RWPE1 (cell line): ENCODE measurements around the gene CEND1.

ENCODE experiments used
- CTCF ChIA-PET: fragments of 350-600 bp; sonication (Branson Sonifier 250); formaldehyde crosslinking; extraction: SDS; loops from one replicate; lab custom pipeline; 2021; lab: Yijun Ruan, JAX
- POLR2A ChIA-PET: fragments of 400-600 bp; formaldehyde crosslinking; extraction: SDS; loops from one replicate; lab custom pipeline; 2020; ENCODE audit warnings: antibody characterized with exemption; ENCODE audit not compliant: low non-redundant PET; lab: Yijun Ruan, JAX
- DNase-seq: peaks from one replicate; pipeline ENCODE4 v3.0.0; 2012; ENCODE audit warnings: low spot score
- H3K27ac ChIP-seq: fragments of 450-650 bp; 2 replicates; pipeline ENCODE4 v1.5.1; 2017
- CTCF ChIP-seq: fragments of 450-650 bp; conservative IDR thresholded peaks from 2 replicates; pipeline ENCODE4 v1.5.1; 2017; ENCODE audit warnings: low read depth, mild to moderate bottlenecking

CEND1 gene

GRCh38 chr11:824942-825341 is 35.1 kb upstream of the CEND1 start:
- ChIA-PET POLR2A (no interaction called here), CTCF (no interaction called here)
- H3K27ac ChIP-seq = no peak overlapping the region; the same call in 1 of the 2 replicates
- DNase-seq = no peak
- TF ChIP-seq CTCF = no peak

GRCh38 chr11:824292-824880 is 34.5 kb upstream of the CEND1 start:
- ChIA-PET POLR2A (no interaction called here), CTCF (no interaction called here)
- no peak for TF ChIP-seq CTCF
- no peak for DNase-seq
- H3K27ac ChIP-seq = no peak overlapping the region

GRCh38 chr11:823441-824291 is 33.8 kb upstream of the CEND1 start:
- H3K27ac ChIP-seq = peak overlapping the region; percentile 97
- no peak for DNase-seq
- TF ChIP-seq CTCF = no peak
- ChIA-PET POLR2A (interaction anchor here (0.7 kb wide), 1 partner anchor 12 kb away, joined by 8 read pairs; no protein-coding TSS in a partner anchor), CTCF (no interaction called here)

- no peak for TF ChIP-seq CTCF
- ChIA-PET CTCF (no interaction called here), POLR2A (interaction anchor here (0.6 to 2.0 kb wide), 3 partner anchors 13 to 21 kb away, joined by 3 to 6 read pairs (median 3); partner anchors contain the start of genes POLR2L and TSPAN4)
- DNase-seq = no peak
- peak overlapping the region; percentile 97 for H3K27ac ChIP-seq
Measured at GRCh38 chr11:821512-822371, 31.9 kb upstream of the CEND1 start.

GRCh38 chr11:820655-821511 is 31.0 kb upstream of the CEND1 start:
- POLR2A ChIA-PET = interaction anchor here (1.5 to 2.0 kb wide), 2 partner anchors 17 kb away, joined by 3 to 6 read pairs; no protein-coding TSS in a partner anchor
- H3K27ac ChIP-seq = peak overlapping the region; percentile 97
- no peak for DNase-seq
- TF ChIP-seq CTCF = no peak
- CTCF ChIA-PET = no interaction called here
